ENCODE data around the gene PCK2. TPM values are rescaled to one million over a fixed set of nuclear protein-coding genes. Genes with fewer than 3 reads are reported as not detected.
A peak's percentile ranks its signal among the peaks of the same experiment; 100 is the strongest.

Gene PCK2
- total RNA-seq, 1 donor from 2014 or later, result 62.7 TPM

- no peak for DNase-seq (ENCODE audit: low spot score)
- Mint-ChIP-seq H3K9me3 (no peaks in the 10 kb centered on the region), H3K36me3 (ENCODE audit: low read depth) (peaks cover 16% of the 10 kb centered on the region), H3K27me3 (ENCODE audit: low read depth) (no peaks in the 10 kb centered on the region), H3K4me3 (ENCODE audit: low read depth) (no peak overlapping the region), H3K4me1 (ENCODE audit: low read depth) (peaks cover 2% of the 10 kb centered on the region), H3K27ac (no peak overlapping the region)
- intact Hi-C loops (cut with micrococcal nuclease), result no loop called here
These were observed 32.8 kb downstream of the PCK2 start for GRCh38 chr14:24126939-24127338.

- H3K4me1 Mint-ChIP-seq (ENCODE audit: low read depth), result peaks cover 9% of the 10 kb centered on the region
- no peak for DNase-seq (ENCODE audit: low spot score)
- H3K27me3 Mint-ChIP-seq (ENCODE audit: low read depth), result no peaks in the 10 kb centered on the region
- peaks cover 16% of the 10 kb centered on the region for H3K36me3 Mint-ChIP-seq (ENCODE audit: low read depth)
- no peak overlapping the region for H3K27ac Mint-ChIP-seq
- intact Hi-C loops (cut with micrococcal nuclease), result no loop called here
- no peak overlapping the region for H3K4me3 Mint-ChIP-seq (ENCODE audit: low read depth)
- H3K9me3 Mint-ChIP-seq, result no peaks in the 10 kb centered on the region
These were observed 33.6 kb downstream of the PCK2 start for GRCh38 chr14:24127673-24128072.

GRCh38 chr14:24129410-24129998, 35.4 kb downstream of the PCK2 start:
- H3K4me3 Mint-ChIP-seq (ENCODE audit: low read depth), result no peak overlapping the region
- no peaks in the 10 kb centered on the region for H3K9me3 Mint-ChIP-seq
- intact Hi-C loops (cut with micrococcal nuclease), result no loop called here
- H3K27ac Mint-ChIP-seq, result no peak overlapping the region
- H3K36me3 Mint-ChIP-seq (ENCODE audit: low read depth), result peaks cover 8% of the 10 kb centered on the region
- peaks cover 13% of the 10 kb centered on the region for H3K4me1 Mint-ChIP-seq (ENCODE audit: low read depth)
- DNase-seq (ENCODE audit: low spot score), result no peak
- no peaks in the 10 kb centered on the region for H3K27me3 Mint-ChIP-seq (ENCODE audit: low read depth)

GRCh38 chr14:24130380-24130716, 36.2 kb downstream of the PCK2 start, which contains the start of gene FITM1:
Gene FITM1, plus strand, starts transcription at chr14:24130659. Its CDS starts 905 bp downstream, at chr14:24131564.
- Mint-ChIP-seq H3K4me3 (ENCODE audit: low read depth) (no peak within 1 kb of the TSS), H3K36me3 (ENCODE audit: low read depth) (peaks cover 8% of the 10 kb centered on the region), H3K27me3 (ENCODE audit: low read depth) (no peaks in the 10 kb centered on the region), H3K9me3 (no peaks in the 10 kb centered on the region), H3K27ac (no peak within 1 kb of the TSS), H3K4me1 (ENCODE audit: low read depth) (peaks cover 17% of the 10 kb centered on the region)
- no peak for DNase-seq (ENCODE audit: low spot score)
- intact Hi-C loops (cut with micrococcal nuclease), result no loop called here

- Mint-ChIP-seq H3K9me3 (no peaks in the 10 kb centered on the region), H3K4me1 (ENCODE audit: low read depth) (peaks cover 20% of the 10 kb centered on the region), H3K27me3 (ENCODE audit: low read depth) (no peaks in the 10 kb centered on the region), H3K36me3 (ENCODE audit: low read depth) (peaks cover 8% of the 10 kb centered on the region), H3K27ac (no peak overlapping the region), H3K4me3 (ENCODE audit: low read depth) (no peak overlapping the region)
- no peak for DNase-seq (ENCODE audit: low spot score)
- intact Hi-C loops (cut with micrococcal nuclease), result no loop called here
These were observed 36.8 kb downstream of the PCK2 start for GRCh38 chr14:24130717-24131548.

- no peaks in the 10 kb centered on the region for H3K9me3 Mint-ChIP-seq
- intact Hi-C loops (cut with micrococcal nuclease), result no loop called here
- no peak for DNase-seq (ENCODE audit: low spot score)
- peaks cover 10% of the 10 kb centered on the region for H3K36me3 Mint-ChIP-seq (ENCODE audit: low read depth)
- no peaks in the 10 kb centered on the region for H3K27me3 Mint-ChIP-seq (ENCODE audit: low read depth)
- H3K4me1 Mint-ChIP-seq (ENCODE audit: low read depth), result peaks cover 21% of the 10 kb centered on the region
- H3K27ac Mint-ChIP-seq, result no peak overlapping the region
- no peak overlapping the region for H3K4me3 Mint-ChIP-seq (ENCODE audit: low read depth)
These were observed 37.4 kb downstream of the PCK2 start for GRCh38 chr14:24131549-24131966.

- intact Hi-C loops (cut with micrococcal nuclease), result no loop called here
- Mint-ChIP-seq H3K4me3 (ENCODE audit: low read depth) (no peak overlapping the region), H3K36me3 (ENCODE audit: low read depth) (peaks cover 16% of the 10 kb centered on the region), H3K27me3 (ENCODE audit: low read depth) (no peaks in the 10 kb centered on the region), H3K4me1 (ENCODE audit: low read depth) (peaks cover 27% of the 10 kb centered on the region), H3K27ac (no peak overlapping the region), H3K9me3 (no peaks in the 10 kb centered on the region)
- DNase-seq (ENCODE audit: low spot score), result no peak
These were observed 38.1 kb downstream of the PCK2 start for GRCh38 chr14:24132061-24132685.

GRCh38 chr14:24132976-24133375, 38.9 kb downstream of the PCK2 start:
- H3K27ac Mint-ChIP-seq, result no peak overlapping the region
- H3K4me3 Mint-ChIP-seq (ENCODE audit: low read depth), result no peak overlapping the region
- intact Hi-C loops (cut with micrococcal nuclease), result no loop called here
- H3K9me3 Mint-ChIP-seq, result no peaks in the 10 kb centered on the region
- no peak for DNase-seq (ENCODE audit: low spot score)
- peaks cover 22% of the 10 kb centered on the region for H3K36me3 Mint-ChIP-seq (ENCODE audit: low read depth)
- no peaks in the 10 kb centered on the region for H3K27me3 Mint-ChIP-seq (ENCODE audit: low read depth)
- H3K4me1 Mint-ChIP-seq (ENCODE audit: low read depth), result peaks cover 29% of the 10 kb centered on the region

- DNase-seq (ENCODE audit: low spot score), result no peak
- H3K27me3 Mint-ChIP-seq (ENCODE audit: low read depth), result no peaks in the 10 kb centered on the region
- intact Hi-C loops (cut with micrococcal nuclease), result no loop called here
- H3K36me3 Mint-ChIP-seq (ENCODE audit: low read depth), result peaks cover 29% of the 10 kb centered on the region
- H3K27ac Mint-ChIP-seq, result no peak overlapping the region
- no peak overlapping the region for H3K4me3 Mint-ChIP-seq (ENCODE audit: low read depth)
- H3K9me3 Mint-ChIP-seq, result no peaks in the 10 kb centered on the region
- peaks cover 35% of the 10 kb centered on the region for H3K4me1 Mint-ChIP-seq (ENCODE audit: low read depth)
These were observed 39.6 kb downstream of the PCK2 start for GRCh38 chr14:24133735-24134134.

GRCh38 chr14:24135584-24135833, 41.4 kb downstream of the PCK2 start:
- peaks cover 47% of the 10 kb centered on the region for H3K4me1 Mint-ChIP-seq (ENCODE audit: low read depth)
- no peaks in the 10 kb centered on the region for H3K27me3 Mint-ChIP-seq (ENCODE audit: low read depth)
- H3K27ac Mint-ChIP-seq, result peak overlapping the region; percentile 86
- peaks cover 45% of the 10 kb centered on the region for H3K36me3 Mint-ChIP-seq (ENCODE audit: low read depth)
- no peaks in the 10 kb centered on the region for H3K9me3 Mint-ChIP-seq
- intact Hi-C loops (cut with micrococcal nuclease), result no loop called here
- DNase-seq (ENCODE audit: low spot score), result no peak
- H3K4me3 Mint-ChIP-seq (ENCODE audit: low read depth), result peak overlapping the region; percentile 91

- Mint-ChIP-seq H3K4me1 (ENCODE audit: low read depth) (peaks cover 47% of the 10 kb centered on the region), H3K4me3 (ENCODE audit: low read depth) (peak within 1 kb of the TSS; percentile 92), H3K36me3 (ENCODE audit: low read depth) (peaks cover 49% of the 10 kb centered on the region), H3K9me3 (no peaks in the 10 kb centered on the region), H3K27ac (peak within 1 kb of the TSS; percentile 91), H3K27me3 (ENCODE audit: low read depth) (no peaks in the 10 kb centered on the region)
- intact Hi-C loops (cut with micrococcal nuclease), result loop anchor here (1.0 kb wide), 3 partner anchors 11 to 25 kb away; partner anchors contain the start of genes IRF9 and RNF31
- DNase-seq (ENCODE audit: low spot score), result peak; percentile 93
These were observed 41.9 kb downstream of the PCK2 start, which contains the start of gene PSME1 for GRCh38 chr14:24135834-24136683. Gene PSME1, plus strand, starts transcription at chr14:24136194. Its CDS starts 69 bp downstream, at chr14:24136263.

GRCh38 chr14:24136684-24137528, 42.8 kb downstream of the PCK2 start:
- DNase-seq (ENCODE audit: low spot score), result no peak
- Mint-ChIP-seq H3K27me3 (ENCODE audit: low read depth) (no peaks in the 10 kb centered on the region), H3K9me3 (no peaks in the 10 kb centered on the region), H3K36me3 (ENCODE audit: low read depth) (peaks cover 52% of the 10 kb centered on the region), H3K27ac (peak overlapping the region; percentile 91), H3K4me3 (ENCODE audit: low read depth) (peak overlapping the region; percentile 92), H3K4me1 (ENCODE audit: low read depth) (peaks cover 48% of the 10 kb centered on the region)
- intact Hi-C loops (cut with micrococcal nuclease), result loop anchor here (1.0 kb wide), 3 partner anchors 10 to 24 kb away; partner anchors contain the start of genes IRF9 and RNF31
